A549 (cell line): Measurements from ENCODE around the gene TBL1XR1.

Experiments
- EHMT2 ChIP-seq: fragments of 200-600 bp; sonication (generic); IDR thresholded peaks from 2 replicates; pipeline ENCODE4 v1.6.1; 2016; ENCODE audit warnings: antibody characterized with exemption, low read depth, mild to moderate bottlenecking, moderate library complexity
- EP300 ChIP-seq, 2 experiments: fragments of >200 bp; sonication (Bioruptor Twin); formaldehyde crosslinking; IDR thresholded peaks; 2 replicates in 1 of 2; 3 replicates in 1 of 2; pipeline ENCODE4 v1.6.1; 2016 to 2017
- KDM5A ChIP-seq: fragments of 200-600 bp; sonication (generic); IDR thresholded peaks from 2 replicates; pipeline ENCODE4 v1.6.1; 2016; ENCODE audit warnings: antibody characterized with exemption, mild to moderate bottlenecking
- POLR2A ChIP-seq: IDR thresholded peaks from 2 replicates; pipeline ENCODE4 v1.6.1; 2012; ENCODE audit warnings: mild to moderate bottlenecking, low read length
- TP53 ChIP-seq: fragments of 250-450 bp; sonication (Bioruptor Pico); IDR thresholded peaks from 2 replicates; pipeline ENCODE4 v1.5.0; 2021; ENCODE audit warnings: mild to moderate bottlenecking, moderate library complexity
- TF ChIP-seq, protein P1 (sequence below): fragments of >200 bp; sonication (Bioruptor Twin); formaldehyde crosslinking; IDR thresholded peaks from 3 replicates; pipeline ENCODE4 v1.5.1; 2016
- TF ChIP-seq, protein P2 (sequence below): fragments of 150-350 bp; IDR thresholded peaks from 2 replicates; pipeline ENCODE4 v1.6.1; 2014; ENCODE audit warnings: low read depth, mild to moderate bottlenecking, low read length

DNA sequence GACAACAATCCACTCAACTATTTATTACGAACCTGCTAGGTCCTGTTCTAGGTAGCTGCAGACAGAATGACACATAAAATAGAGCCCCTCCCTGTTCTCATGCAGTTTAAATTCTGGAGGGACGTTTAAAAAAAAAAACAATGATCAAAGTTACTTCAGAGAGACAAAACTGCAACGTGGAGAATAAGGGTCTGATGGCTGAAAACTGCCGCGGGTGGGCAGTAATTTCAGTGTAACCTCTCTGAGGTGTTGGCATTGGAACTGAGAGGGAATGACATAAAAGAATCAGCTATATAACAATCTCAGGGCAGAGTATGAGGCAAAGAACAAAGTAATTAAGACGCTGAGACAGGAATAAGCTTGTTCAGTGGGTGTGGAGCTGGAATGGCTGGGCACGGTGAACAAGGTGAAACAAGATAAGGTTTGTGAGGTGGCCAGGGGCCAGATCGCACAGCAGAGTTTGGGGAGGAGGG is 19.5 kb downstream of the TBL1XR1 start:
- TF ChIP-seq TP53 (no peak), KDM5A (no peak), POLR2A (no peak), EP300 (IDR thresholded peaks at IDR 0.05) (no peak), EHMT2 (no peak)
- TF ChIP-seq, protein P1, sequence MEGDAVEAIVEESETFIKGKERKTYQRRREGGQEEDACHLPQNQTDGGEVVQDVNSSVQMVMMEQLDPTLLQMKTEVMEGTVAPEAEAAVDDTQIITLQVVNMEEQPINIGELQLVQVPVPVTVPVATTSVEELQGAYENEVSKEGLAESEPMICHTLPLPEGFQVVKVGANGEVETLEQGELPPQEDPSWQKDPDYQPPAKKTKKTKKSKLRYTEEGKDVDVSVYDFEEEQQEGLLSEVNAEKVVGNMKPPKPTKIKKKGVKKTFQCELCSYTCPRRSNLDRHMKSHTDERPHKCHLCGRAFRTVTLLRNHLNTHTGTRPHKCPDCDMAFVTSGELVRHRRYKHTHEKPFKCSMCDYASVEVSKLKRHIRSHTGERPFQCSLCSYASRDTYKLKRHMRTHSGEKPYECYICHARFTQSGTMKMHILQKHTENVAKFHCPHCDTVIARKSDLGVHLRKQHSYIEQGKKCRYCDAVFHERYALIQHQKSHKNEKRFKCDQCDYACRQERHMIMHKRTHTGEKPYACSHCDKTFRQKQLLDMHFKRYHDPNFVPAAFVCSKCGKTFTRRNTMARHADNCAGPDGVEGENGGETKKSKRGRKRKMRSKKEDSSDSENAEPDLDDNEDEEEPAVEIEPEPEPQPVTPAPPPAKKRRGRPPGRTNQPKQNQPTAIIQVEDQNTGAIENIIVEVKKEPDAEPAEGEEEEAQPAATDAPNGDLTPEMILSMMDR: no peak
- TF ChIP-seq, protein P2, sequence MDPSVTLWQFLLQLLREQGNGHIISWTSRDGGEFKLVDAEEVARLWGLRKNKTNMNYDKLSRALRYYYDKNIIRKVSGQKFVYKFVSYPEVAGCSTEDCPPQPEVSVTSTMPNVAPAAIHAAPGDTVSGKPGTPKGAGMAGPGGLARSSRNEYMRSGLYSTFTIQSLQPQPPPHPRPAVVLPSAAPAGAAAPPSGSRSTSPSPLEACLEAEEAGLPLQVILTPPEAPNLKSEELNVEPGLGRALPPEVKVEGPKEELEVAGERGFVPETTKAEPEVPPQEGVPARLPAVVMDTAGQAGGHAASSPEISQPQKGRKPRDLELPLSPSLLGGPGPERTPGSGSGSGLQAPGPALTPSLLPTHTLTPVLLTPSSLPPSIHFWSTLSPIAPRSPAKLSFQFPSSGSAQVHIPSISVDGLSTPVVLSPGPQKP: no peak
